Spleen (tissue), 11 donors: Measurements from ENCODE around the gene SMAD3. TPM values are rescaled to one million over a fixed set of nuclear protein-coding genes. Genes with fewer than 3 reads are reported as not detected.
"Not testable (repeated sequence)": the region's sequence is repeated elsewhere in the genome, so short reads cannot be mapped to it uniquely, and the experiment has no call there.

Experiments used
- DNase-seq: peaks from one replicate; pipeline ENCODE4 v3.0.0-alpha.2; 2020
- H3K27ac ChIP-seq, 8 donors: fragments of 200-600 bp; sonication (generic) in 7 of 8; 1 replicate in 4 of 8; 2 replicates in 4 of 8; pipeline versions ENCODE4 v1.5.0 to v1.8.0; 2016 to 2021; ENCODE audit warnings: inconsistent platforms in 4 of 8, mild to moderate bottlenecking in 4 of 8, moderate library complexity in 1 of 8
- H3K27me3 ChIP-seq, 7 donors: fragments of 200-600 bp; sonication (generic) in 6 of 7; replicated peaks in 1 of 7; 1 replicate in 4 of 7; 2 replicates in 3 of 7; pipeline versions ENCODE4 v1.5.0 to v1.8.0; 2016 to 2021; ENCODE audit warnings: inconsistent platforms in 3 of 7, mild to moderate bottlenecking in 1 of 7
- H3K36me3 ChIP-seq, 6 donors: fragments of 200-600 bp; sonication (generic) in 5 of 6; 1 replicate in 4 of 6; 2 replicates in 2 of 6; pipeline versions ENCODE4 v1.5.0 to v1.8.0; 2016 to 2021; ENCODE audit warnings: inconsistent platforms in 2 of 6
- H3K4me1 ChIP-seq, 6 donors: fragments of 200-600 bp; sonication (generic) in 5 of 6; 1 replicate in 3 of 6; 2 replicates in 3 of 6; pipeline versions ENCODE4 v1.5.0 to v1.8.0; 2016 to 2021; ENCODE audit warnings: inconsistent platforms in 3 of 6
- H3K4me3 ChIP-seq, 8 donors: fragments of 200-600 bp; sonication (generic) in 7 of 8; 1 replicate in 4 of 8; 2 replicates in 4 of 8; pipeline versions ENCODE4 v1.5.0 to v1.8.0; 2016 to 2021; ENCODE audit warnings: inconsistent platforms in 4 of 8, mild to moderate bottlenecking in 4 of 8, moderate library complexity in 2 of 8
- H3K9me3 ChIP-seq, 8 donors: fragments of 200-600 bp; sonication (generic) in 7 of 8; 1 replicate in 4 of 8; 2 replicates in 4 of 8; pipeline versions ENCODE4 v1.5.0 to v1.8.0; 2016 to 2021; ENCODE audit warnings: inconsistent platforms in 4 of 8
- CTCF ChIP-seq, 11 experiments: fragments of 200-600 bp in 7 of 11; fragments of 450-650 bp in 4 of 11; sonication (generic) in 4 of 11; IDR thresholded peaks in 8 of 11; conservative IDR thresholded peaks in 3 of 11; 1 replicate in 7 of 11; 2 replicates in 4 of 11; pipeline versions ENCODE4 v1.4.0 to v1.8.0; 2016 to 2021; ENCODE audit warnings: antibody characterized with exemption in 11 of 11, inconsistent platforms in 4 of 11, mild to moderate bottlenecking in 1 of 11
- POLR2A ChIP-seq, 3 donors: fragments of 450-650 bp; IDR thresholded peaks; one replicate each; pipeline ENCODE4 v1.5.1; 2017; ENCODE audit warnings: antibody characterized with exemption in 3 of 3, mild to moderate bottlenecking in 1 of 3
- POLR2AphosphoS5 ChIP-seq, 3 donors: sonication (generic); formaldehyde crosslinking; IDR thresholded peaks; one replicate each; pipeline ENCODE4 v1.5.1; 2017; ENCODE audit warnings: antibody characterized with exemption in 3 of 3
- WGBS, 5 donors: extraction: QIAGEN DNeasy Blood & Tissue Kit in 3 of 5; methylation state at CpG; one replicate each; pipeline versions ENCODE4 v1.1.5 to v1.1.7; 2013 to 2018; 5-methylcytosine and 5-hydroxymethylcytosine counted together
- intact Hi-C: fragments of 100-400 bp; cut with DNase I; formaldehyde crosslinking; loops from one replicate; pipeline ENCODE4 v1.15.0; 2023; ENCODE audit warnings: low total_unique reads
- polyA plus RNA-seq, 3 donors: library from polyadenylated mRNA; stranded (reverse); fragments of 200-250 nt; gene quantifications; one replicate each; pipeline ENCODE4 v1.2.1, GENCODE V29; 2013
- total RNA-seq, 7 donors: library from RNA; depleted of rRNA in 3 of 7; stranded (reverse); fragments of >200 nt in 3 of 7; fragmentation: NEBNext Ultra II Directional in 4 of 7; extraction: Animal tissue kit (Norgen Biotek cat#: 25700) in 4 of 7; gene quantifications; one replicate each; pipeline versions ENCODE4 v1.1.0 to v1.2.1, GENCODE V29; 2016 to 2021
- donor health status: healthy with polysubstance abuse.
- donor health status: DM: no; HTN: no; CAD: no; lungs with moderate emphysema.
- donor health status: DM: no; HTN: no; CAD: no.
- donor health status: Bipolar disorder and iron deficiency.
- donor health status: healthy.
- donor health status: DM: no; HTN: no; CAD: no.
- donor health status: DM: yes; HTN: yes; CAD: no.

Gene SMAD3
- total and polyA plus RNA-seq, 10 donors: 8.3 to 78.4 (median 33.7) TPM

DNA sequence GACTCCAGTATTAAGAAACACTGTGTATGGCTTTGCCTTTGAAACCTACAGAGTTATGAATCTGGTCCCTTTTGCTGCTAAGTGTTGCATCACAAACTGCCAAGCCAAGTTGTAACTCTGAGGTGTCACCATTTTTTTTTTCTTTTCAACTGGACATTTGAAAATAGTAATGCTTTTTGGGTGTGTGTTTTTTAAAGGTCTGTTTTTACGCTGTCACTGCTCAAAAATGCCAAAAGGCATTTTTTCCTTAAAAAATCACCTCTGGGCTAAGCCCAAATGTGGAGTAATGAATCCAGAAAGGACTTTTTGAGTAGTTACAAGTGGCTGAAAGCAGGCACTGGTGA, 9.5 kb downstream of the SMAD3 start:
- Histone ChIP-seq H3K27ac (peak overlapping the region in 7 of 8 donors; percentile 47 to 76 (median 71)), H3K9me3 (no peaks in the 10 kb centered on the region), H3K27me3 (no peaks in the 10 kb centered on the region), H3K4me3 (peak overlapping the region in 1 of 8 donors; percentile 32), H3K36me3 (peaks cover 0 to 15% (median 0%) of the 10 kb centered on the region in 6 donors), H3K4me1 (peaks cover 57 to 100% (median 89%) of the 10 kb centered on the region in 6 donors)
- intact Hi-C loops: no loop called here
- TF ChIP-seq POLR2AphosphoS5 (IDR thresholded peaks at IDR 0.05) (no peak), CTCF (IDR thresholded peaks at IDR 0.05 in 8 of 11, conservative IDR thresholded peaks at IDR 0.05 in 3 of 11) (no peak), POLR2A (IDR thresholded peaks at IDR 0.05) (no peak)
- no peak for DNase-seq
- WGBS, 5 donors: 93 to 100% (median 95%) methylated on average over 1 of the region's 1 CpG

DNA sequence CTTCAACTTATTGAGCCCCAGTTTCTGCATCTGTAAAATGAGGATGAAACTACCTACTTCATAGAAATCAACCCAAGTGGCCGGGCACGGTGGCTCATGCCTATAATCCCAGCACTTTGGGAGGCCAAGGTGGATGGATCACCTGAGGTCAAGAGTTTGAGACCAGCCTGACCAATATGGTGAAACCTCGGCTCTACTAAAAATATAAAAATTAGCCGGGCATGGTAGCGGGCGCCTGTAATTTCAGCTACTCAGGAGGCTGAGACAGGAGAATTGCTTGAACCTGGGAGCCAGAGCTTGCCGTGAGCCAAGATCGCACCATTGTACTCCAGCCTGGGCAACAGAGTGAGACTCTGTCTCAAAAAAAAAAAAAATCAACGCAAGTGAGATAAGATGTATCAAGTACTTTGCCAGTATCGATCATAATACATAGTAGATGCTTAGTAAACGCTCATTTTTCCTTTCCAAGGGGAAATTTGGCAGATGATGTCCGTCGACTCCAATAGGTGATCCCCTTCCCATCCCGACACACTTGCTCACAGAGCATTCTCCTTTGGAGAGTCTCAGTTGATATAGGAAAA, 10.2 kb downstream of the SMAD3 start:
- H3K27me3 ChIP-seq, H3K9me3 ChIP-seq, DNase-seq, intact Hi-C loops, H3K4me3 ChIP-seq: not testable (repeated sequence)
- H3K36me3 ChIP-seq: peaks cover 0 to 15% (median 0%) of the 10 kb centered on the region in 6 donors
- peak overlapping the region in 5 of 8 donors; percentile 22 to 76 (median 72) for H3K27ac ChIP-seq
- peaks cover 64 to 100% (median 91%) of the 10 kb centered on the region in 6 donors for H3K4me1 ChIP-seq
- WGBS, 5 donors: 94 to 98% (median 96%) methylated on average over 14 of the region's 14 CpGs

DNA sequence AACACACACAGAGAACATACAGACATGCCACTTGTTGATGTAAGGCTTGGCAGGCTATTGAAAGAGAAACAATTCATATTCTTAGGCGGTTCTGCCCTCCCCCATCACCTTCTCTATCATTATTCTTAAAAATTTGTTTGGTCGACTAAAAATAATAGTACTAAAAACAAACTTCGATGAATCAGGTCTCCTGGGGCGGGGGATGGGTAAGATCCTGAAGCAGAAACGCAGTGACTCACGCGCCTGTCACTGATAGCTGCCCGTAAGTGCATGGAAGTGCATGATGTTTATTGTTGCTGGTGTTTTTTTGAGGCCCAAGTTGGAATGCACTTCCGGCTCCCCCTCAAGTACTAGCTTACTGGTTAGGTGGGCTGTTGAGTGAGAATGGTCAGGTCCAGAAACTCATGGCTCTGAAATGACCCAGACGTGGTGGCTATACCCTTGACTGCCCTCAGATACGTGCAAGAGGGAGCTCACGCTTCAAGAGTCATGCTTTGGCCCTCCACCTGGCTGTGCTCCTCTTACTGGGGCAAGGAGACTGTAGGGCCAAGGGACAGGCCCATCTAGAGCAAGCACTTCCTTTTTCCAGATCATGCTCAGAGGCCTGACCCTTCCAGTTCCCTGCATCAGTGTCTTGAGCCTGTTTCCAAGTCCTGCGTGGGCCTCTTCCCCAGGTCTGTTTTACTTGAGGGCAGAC, 10.9 kb downstream of the SMAD3 start:
- no peak overlapping the region for H3K4me3 ChIP-seq
- H3K4me1 ChIP-seq: peaks cover 69 to 100% (median 94%) of the 10 kb centered on the region in 6 donors
- peak overlapping the region in 4 of 8 donors; percentile 11 to 76 (median 72) for H3K27ac ChIP-seq
- H3K9me3 ChIP-seq: no peaks in the 10 kb centered on the region
- H3K36me3 ChIP-seq: peaks cover 0 to 8% (median 0%) of the 10 kb centered on the region in 6 donors
- intact Hi-C loops: no loop called here
- DNase-seq: no peak
- H3K27me3 ChIP-seq: no peaks in the 10 kb centered on the region
- TF ChIP-seq POLR2AphosphoS5 (IDR thresholded peaks at IDR 0.05) (peak in 2 of 3 donors; percentile 14), CTCF (IDR thresholded peaks at IDR 0.05 in 8 of 11, conservative IDR thresholded peaks at IDR 0.05 in 3 of 11) (no peak), POLR2A (IDR thresholded peaks at IDR 0.05) (no peak)
- 68 to 76% (median 70%) methylated on average over 13 of the region's 13 CpGs for WGBS, 5 donors

DNA sequence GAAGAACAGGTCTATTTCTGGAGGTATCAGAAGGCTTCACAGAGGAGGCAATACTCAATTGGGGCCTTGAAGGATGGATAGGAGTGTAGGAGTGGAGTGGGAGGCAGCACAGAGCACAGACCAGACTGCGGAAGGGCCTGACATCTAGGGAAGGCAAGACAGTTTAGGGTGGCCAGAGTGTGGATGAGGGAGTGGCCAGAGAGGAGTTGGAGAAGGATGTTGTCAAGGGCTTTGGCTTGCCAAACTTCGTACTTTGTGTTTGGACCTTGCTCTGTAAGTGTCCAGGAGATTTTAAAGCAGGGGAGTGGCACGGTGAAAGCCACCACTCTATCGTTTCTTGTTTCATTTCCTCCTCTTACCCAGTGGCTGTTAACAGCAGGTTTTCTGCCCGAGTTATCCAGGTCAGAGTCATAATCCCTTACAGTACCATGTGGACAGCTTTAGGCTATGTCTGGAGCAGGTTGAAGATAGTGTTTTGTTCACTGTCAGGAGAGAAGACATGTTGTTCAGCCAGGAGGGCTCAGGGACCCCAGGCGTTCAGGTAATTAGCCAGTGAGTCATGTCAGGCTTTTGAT, 12.3 kb downstream of the SMAD3 start:
- intact Hi-C loops: no loop called here
- TF ChIP-seq POLR2AphosphoS5 (IDR thresholded peaks at IDR 0.05): no peak
- TF ChIP-seq POLR2A (IDR thresholded peaks at IDR 0.05): no peak
- TF ChIP-seq CTCF (IDR thresholded peaks at IDR 0.05 in 8 of 11, conservative IDR thresholded peaks at IDR 0.05 in 3 of 11): no peak
- Histone ChIP-seq H3K4me3 (peak overlapping the region in 1 of 8 donors; percentile 10), H3K36me3 (no peaks in the 10 kb centered on the region), H3K27me3 (no peaks in the 10 kb centered on the region), H3K9me3 (no peaks in the 10 kb centered on the region), H3K27ac (peak overlapping the region in 7 of 8 donors; percentile 11 to 76 (median 48)), H3K4me1 (peaks cover 76 to 100% (median 99%) of the 10 kb centered on the region in 6 donors)
- 35 to 46% (median 36%) methylated on average over 6 of the region's 6 CpGs for WGBS, 5 donors
- no peak for DNase-seq
